ENCODE measurements around the gene AKR1E2. TPM values are rescaled to one million over a fixed set of nuclear protein-coding genes. Genes with fewer than 3 reads are reported as not detected.

Gene AKR1E2
- total and polyA plus RNA-seq, 10 of the 15 experiments (the other 5 are each of a cell fraction or from before 2014, with no cell fraction given): not detected

DNA sequence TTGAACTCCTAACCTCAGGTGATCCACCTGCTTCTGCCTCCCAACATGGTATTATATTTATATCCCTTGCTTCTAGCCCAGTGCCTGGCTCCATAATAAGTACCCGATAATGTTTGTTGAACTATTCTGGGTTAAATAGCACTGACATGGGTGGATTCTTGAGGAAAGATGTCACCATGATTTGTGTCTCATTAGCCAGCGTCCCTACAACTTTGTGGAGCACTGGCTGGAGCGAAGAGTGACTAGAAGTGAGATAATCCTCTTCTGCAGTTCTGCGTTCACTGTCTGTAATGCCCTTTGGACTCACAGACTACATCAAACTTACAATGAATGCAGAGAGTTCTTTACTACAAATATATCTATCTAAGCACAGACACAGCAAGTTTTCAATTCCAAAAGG is 16.9 kb upstream of the AKR1E2 start (continued):
- TF ChIP-seq, protein P1, sequence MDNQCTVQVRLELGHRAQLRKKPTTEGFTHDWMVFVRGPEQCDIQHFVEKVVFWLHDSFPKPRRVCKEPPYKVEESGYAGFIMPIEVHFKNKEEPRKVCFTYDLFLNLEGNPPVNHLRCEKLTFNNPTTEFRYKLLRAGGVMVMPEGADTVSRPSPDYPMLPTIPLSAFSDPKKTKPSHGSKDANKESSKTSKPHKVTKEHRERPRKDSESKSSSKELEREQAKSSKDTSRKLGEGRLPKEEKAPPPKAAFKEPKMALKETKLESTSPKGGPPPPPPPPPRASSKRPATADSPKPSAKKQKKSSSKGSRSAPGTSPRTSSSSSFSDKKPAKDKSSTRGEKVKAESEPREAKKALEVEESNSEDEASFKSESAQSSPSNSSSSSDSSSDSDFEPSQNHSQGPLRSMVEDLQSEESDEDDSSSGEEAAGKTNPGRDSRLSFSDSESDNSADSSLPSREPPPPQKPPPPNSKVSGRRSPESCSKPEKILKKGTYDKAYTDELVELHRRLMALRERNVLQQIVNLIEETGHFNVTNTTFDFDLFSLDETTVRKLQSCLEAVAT (IDR thresholded peaks at IDR 0.05): no peak

DNA sequence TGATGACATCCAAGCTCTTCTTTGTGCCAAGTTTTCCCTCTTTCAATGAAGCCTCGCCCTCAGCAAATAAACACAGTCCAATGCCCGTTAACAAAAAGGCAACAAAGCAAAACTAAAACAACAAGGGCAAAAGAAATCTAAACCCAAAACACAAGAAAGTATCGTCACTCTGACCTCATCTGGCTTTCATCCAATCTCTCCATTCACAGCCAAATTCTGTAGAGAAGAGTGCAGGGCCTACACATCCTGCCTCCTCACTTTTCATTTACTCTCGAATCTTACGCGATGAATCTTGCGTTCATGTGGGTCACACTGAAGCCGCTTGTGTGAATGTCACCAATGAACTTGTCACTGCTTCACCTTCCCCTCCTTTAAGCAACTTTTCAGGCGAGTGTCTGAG is 15.9 kb upstream of the AKR1E2 start:
- RAD21 ChIA-PET (ENCODE audit: unreplicated experiment): no interaction called here
- Histone ChIP-seq H3K9me3 (replicated peaks; ENCODE audit: control insufficient read depth, insufficient read depth, low read length) (no peaks in the 10 kb centered on the region), H3K4me1 (ENCODE audit: control insufficient read depth, insufficient read depth, low read length) (no peaks in the 10 kb centered on the region), H3K4me3 (no peak overlapping the region), H3K4me2 (ENCODE audit: control insufficient read depth, insufficient read depth) (no peak overlapping the region), H2AFZ (ENCODE audit: control insufficient read depth, low read depth, low read length) (no peak overlapping the region), H3K27me3 (replicated peaks in 1 of 2; ENCODE audit: control insufficient read depth in 2 of 2, insufficient read depth in 2 of 2, low read length in 1 of 2) (no peaks in the 10 kb centered on the region), H4K20me1 (ENCODE audit: control insufficient read depth, insufficient read depth) (no peaks in the 10 kb centered on the region), H3K9ac (ENCODE audit: control insufficient read depth, insufficient read depth, low read length) (no peak overlapping the region), H3K79me2 (ENCODE audit: control insufficient read depth, insufficient read depth, low read length) (no peaks in the 10 kb centered on the region), H3K36me3 (ENCODE audit: control insufficient read depth in 2 of 2, insufficient read depth in 2 of 2, low read length in 1 of 2) (no peaks in the 10 kb centered on the region), H3K27ac (ENCODE audit: control insufficient read depth, insufficient read depth) (no peak overlapping the region)
- TF ChIP-seq SUZ12 (IDR thresholded peaks at IDR 0.05; ENCODE audit: unreplicated experiment) (no peak), TCF3 (IDR thresholded peaks at IDR 0.05; ENCODE audit: borderline replicate concordance, insufficient read depth, low read depth, low read length) (no peak), FOXK2 (IDR thresholded peaks at IDR 0.05) (no peak), NR2C2 (IDR thresholded peaks at IDR 0.05; ENCODE audit: borderline replicate concordance, control insufficient read depth, insufficient read length, low read depth) (no peak), BCL11A (IDR thresholded peaks at IDR 0.05; ENCODE audit: low read depth, low read length) (no peak)
- TF ChIP-seq, protein P2, sequence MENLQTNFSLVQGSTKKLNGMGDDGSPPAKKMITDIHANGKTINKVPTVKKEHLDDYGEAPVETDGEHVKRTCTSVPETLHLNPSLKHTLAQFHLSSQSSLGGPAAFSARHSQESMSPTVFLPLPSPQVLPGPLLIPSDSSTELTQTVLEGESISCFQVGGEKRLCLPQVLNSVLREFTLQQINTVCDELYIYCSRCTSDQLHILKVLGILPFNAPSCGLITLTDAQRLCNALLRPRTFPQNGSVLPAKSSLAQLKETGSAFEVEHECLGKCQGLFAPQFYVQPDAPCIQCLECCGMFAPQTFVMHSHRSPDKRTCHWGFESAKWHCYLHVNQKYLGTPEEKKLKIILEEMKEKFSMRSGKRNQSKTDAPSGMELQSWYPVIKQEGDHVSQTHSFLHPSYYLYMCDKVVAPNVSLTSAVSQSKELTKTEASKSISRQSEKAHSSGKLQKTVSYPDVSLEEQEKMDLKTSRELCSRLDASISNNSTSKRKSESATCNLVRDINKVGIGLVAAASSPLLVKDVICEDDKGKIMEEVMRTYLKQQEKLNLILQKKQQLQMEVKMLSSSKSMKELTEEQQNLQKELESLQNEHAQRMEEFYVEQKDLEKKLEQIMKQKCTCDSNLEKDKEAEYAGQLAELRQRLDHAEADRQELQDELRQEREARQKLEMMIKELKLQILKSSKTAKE (IDR thresholded peaks at IDR 0.05; ENCODE audit: low read depth, poor library complexity, severe bottlenecking): no peak
- in situ Hi-C loops (cut with MboI) (no loop called here), intact Hi-C loops (cut with micrococcal nuclease; ENCODE audit: unreplicated experiment) (no loop called here)
- 46% methylated on average over 9 of the region's 9 CpGs for WGBS (ENCODE audit: insufficient coverage, insufficient replicate concordance, low lambda C conversion rate, missing lambda C conversion rate)
- CTCF ChIA-PET: no interaction called here
- POLR2A ChIA-PET: no interaction called here
- no peak for DNase-seq (ENCODE audit: low read depth, low spot score)
- FAIRE-seq: no peak
- BruUV-seq (replicated peaks): no TSS peak
- ATAC-seq: no peak
- SMC1A ChIA-PET (ENCODE audit: uncharacterized antibody, unreplicated experiment): no interaction called here

Data from GM12878 (cell line).